Transverse colon (tissue), 4 donors: ENCODE results near the gene BST2.

Experiments
- EP300 ChIP-seq: sonication (generic); formaldehyde crosslinking; IDR thresholded peaks from one replicate; pipeline ENCODE4 v1.6.1; 2017; ENCODE audit warnings: antibody characterized with exemption, low read depth
- POLR2A ChIP-seq: fragments of 450-650 bp; IDR thresholded peaks from one replicate; pipeline ENCODE4 v1.6.1; 2016; ENCODE audit warnings: antibody characterized with exemption, mild to moderate bottlenecking, moderate library complexity
- POLR2AphosphoS5 ChIP-seq, 3 donors: sonication (generic); formaldehyde crosslinking; IDR thresholded peaks; one replicate each; pipeline ENCODE4 v1.6.1; 2016; ENCODE audit warnings: antibody characterized with exemption in 3 of 3
- TF ChIP-seq, protein P1 (sequence below), 5 experiments: fragments of 200-600 bp in 3 of 5; fragments of 450-650 bp in 2 of 5; sonication (generic) in 3 of 5; IDR thresholded peaks; 1 replicate in 2 of 5; 2 replicates in 3 of 5; pipeline ENCODE4 v1.5.1; 2016 to 2017; ENCODE audit warnings: antibody characterized with exemption in 5 of 5, inconsistent platforms in 3 of 5, mild to moderate bottlenecking in 2 of 5, moderate library complexity in 1 of 5

- TF ChIP-seq, protein P1, sequence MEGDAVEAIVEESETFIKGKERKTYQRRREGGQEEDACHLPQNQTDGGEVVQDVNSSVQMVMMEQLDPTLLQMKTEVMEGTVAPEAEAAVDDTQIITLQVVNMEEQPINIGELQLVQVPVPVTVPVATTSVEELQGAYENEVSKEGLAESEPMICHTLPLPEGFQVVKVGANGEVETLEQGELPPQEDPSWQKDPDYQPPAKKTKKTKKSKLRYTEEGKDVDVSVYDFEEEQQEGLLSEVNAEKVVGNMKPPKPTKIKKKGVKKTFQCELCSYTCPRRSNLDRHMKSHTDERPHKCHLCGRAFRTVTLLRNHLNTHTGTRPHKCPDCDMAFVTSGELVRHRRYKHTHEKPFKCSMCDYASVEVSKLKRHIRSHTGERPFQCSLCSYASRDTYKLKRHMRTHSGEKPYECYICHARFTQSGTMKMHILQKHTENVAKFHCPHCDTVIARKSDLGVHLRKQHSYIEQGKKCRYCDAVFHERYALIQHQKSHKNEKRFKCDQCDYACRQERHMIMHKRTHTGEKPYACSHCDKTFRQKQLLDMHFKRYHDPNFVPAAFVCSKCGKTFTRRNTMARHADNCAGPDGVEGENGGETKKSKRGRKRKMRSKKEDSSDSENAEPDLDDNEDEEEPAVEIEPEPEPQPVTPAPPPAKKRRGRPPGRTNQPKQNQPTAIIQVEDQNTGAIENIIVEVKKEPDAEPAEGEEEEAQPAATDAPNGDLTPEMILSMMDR (IDR thresholded peaks at IDR 0.05) = no peak
- TF ChIP-seq POLR2A (no peak), POLR2AphosphoS5 (IDR thresholded peaks at IDR 0.05) (no peak), EP300 (no peak)
Measured at GRCh38 chr19:17445526-17446165, 40.2 kb upstream of the BST2 start.
